HAP-1 (cell line): ENCODE measurements around the gene NEB.
A peak's percentile ranks its signal among the peaks of the same experiment; 100 is the strongest.

Experiments used
- DNase-seq, 2 experiments: peaks; one replicate each; pipeline ENCODE4 v3.0.0-alpha.2; 2016 to 2020; ENCODE audit warnings: low spot score in 2 of 2
- H3K27me3 ChIP-seq: fragments of 250-450 bp; sonication (Bioruptor Pico); 2 replicates; pipeline ENCODE4 v1.5.1; 2020; ENCODE audit warnings: low read depth, mild to moderate bottlenecking, moderate library complexity
- H3K36me3 ChIP-seq: fragments of 250-450 bp; sonication (Bioruptor Pico); replicated peaks from 2 replicates; pipeline ENCODE4 v1.5.1; 2020; ENCODE audit warnings: mild to moderate bottlenecking
- H3K4me1 ChIP-seq: fragments of 250-450 bp; sonication (Bioruptor Pico); 2 replicates; pipeline ENCODE4 v1.5.1; 2020; ENCODE audit warnings: mild to moderate bottlenecking
- H3K4me3 ChIP-seq: fragments of 250-450 bp; sonication (Bioruptor Pico); 2 replicates; pipeline ENCODE4 v1.5.1; 2020; ENCODE audit warnings: mild to moderate bottlenecking, moderate library complexity
- H3K9me3 ChIP-seq: fragments of 250-450 bp; sonication (Bioruptor Pico); 2 replicates; pipeline ENCODE4 v1.5.1; 2020; ENCODE audit warnings: mild to moderate bottlenecking, moderate library complexity
- in situ Hi-C: fragments of 300-500 bp; cut with MboI; formaldehyde crosslinking; loops from 3 replicates; pipeline ENCODE4 v1.14.3; 2020; ENCODE audit warnings: low sequenced_read_pairs, inconsistent platforms, mixed read lengths

The NEB gene

GRCh38 chr2:151669585-151670081, 64.6 kb downstream of the NEB start:
- in situ Hi-C loops = no loop called here
- Histone ChIP-seq H3K4me3 (no peak overlapping the region), H3K4me1 (peaks cover 27% of the 10 kb centered on the region), H3K27me3 (no peaks in the 10 kb centered on the region), H3K9me3 (no peaks in the 10 kb centered on the region), H3K36me3 (no peaks in the 10 kb centered on the region)
- peak; percentile 57 to 67 for DNase-seq

- Histone ChIP-seq H3K36me3 (no peaks in the 10 kb centered on the region), H3K4me3 (no peak overlapping the region), H3K4me1 (peaks cover 27% of the 10 kb centered on the region), H3K9me3 (no peaks in the 10 kb centered on the region), H3K27me3 (no peaks in the 10 kb centered on the region)
- peak in 1 of 2 experiments; percentile 23 for DNase-seq
- in situ Hi-C loops = no loop called here
Observed at GRCh38 chr2:151668737-151669136, 65.5 kb downstream of the NEB start.

- Histone ChIP-seq H3K36me3 (no peaks in the 10 kb centered on the region), H3K9me3 (no peaks in the 10 kb centered on the region), H3K4me1 (peaks cover 20% of the 10 kb centered on the region), H3K27me3 (no peaks in the 10 kb centered on the region), H3K4me3 (no peak overlapping the region)
- DNase-seq = no peak
- in situ Hi-C loops = no loop called here
Observed at GRCh38 chr2:151665959-151666358, 68.3 kb downstream of the NEB start.

- Histone ChIP-seq H3K36me3 (no peaks in the 10 kb centered on the region), H3K4me1 (peaks cover 12% of the 10 kb centered on the region), H3K4me3 (no peak overlapping the region), H3K27me3 (no peaks in the 10 kb centered on the region), H3K9me3 (no peaks in the 10 kb centered on the region)
- in situ Hi-C loops = no loop called here
- no peak for DNase-seq
Observed at GRCh38 chr2:151664520-151664919, 69.8 kb downstream of the NEB start.

- DNase-seq = no peak
- peaks cover 20% of the 10 kb centered on the region for H3K4me1 ChIP-seq
- in situ Hi-C loops = no loop called here
- H3K27me3 ChIP-seq = no peaks in the 10 kb centered on the region
- H3K36me3 ChIP-seq = no peaks in the 10 kb centered on the region
- no peak overlapping the region for H3K4me3 ChIP-seq
- no peaks in the 10 kb centered on the region for H3K9me3 ChIP-seq
Observed at GRCh38 chr2:151661625-151662024, 72.7 kb downstream of the NEB start.

GRCh38 chr2:151658081-151658480, 76.2 kb downstream of the NEB start:
- Histone ChIP-seq H3K4me1 (peaks cover 20% of the 10 kb centered on the region), H3K36me3 (no peaks in the 10 kb centered on the region), H3K9me3 (no peaks in the 10 kb centered on the region), H3K27me3 (no peaks in the 10 kb centered on the region), H3K4me3 (no peak overlapping the region)
- no peak for DNase-seq
- in situ Hi-C loops = no loop called here

GRCh38 chr2:151657667-151658076, 76.6 kb downstream of the NEB start:
- H3K27me3 ChIP-seq = no peaks in the 10 kb centered on the region
- no peaks in the 10 kb centered on the region for H3K36me3 ChIP-seq
- DNase-seq = no peak
- no peak overlapping the region for H3K4me3 ChIP-seq
- in situ Hi-C loops = no loop called here
- H3K4me1 ChIP-seq = peaks cover 20% of the 10 kb centered on the region
- H3K9me3 ChIP-seq = no peaks in the 10 kb centered on the region

- peak in 1 of 2 experiments; percentile 14 for DNase-seq
Observed at GRCh38 chr2:151655663-151656398, 78.4 kb downstream of the NEB start.

GRCh38 chr2:151654891-151655290, 79.4 kb downstream of the NEB start:
- H3K4me1 ChIP-seq = peaks cover 23% of the 10 kb centered on the region
- no peak overlapping the region for H3K4me3 ChIP-seq
- no peak for DNase-seq
- no peaks in the 10 kb centered on the region for H3K27me3 ChIP-seq
- in situ Hi-C loops = no loop called here
- H3K36me3 ChIP-seq = no peaks in the 10 kb centered on the region
- H3K9me3 ChIP-seq = no peaks in the 10 kb centered on the region

More at GRCh38 chr2:151655663-151656398, 78.4 kb downstream of the NEB start:
- H3K4me1 ChIP-seq = peaks cover 26% of the 10 kb centered on the region
- in situ Hi-C loops = no loop called here
- no peaks in the 10 kb centered on the region for H3K9me3 ChIP-seq
- no peaks in the 10 kb centered on the region for H3K27me3 ChIP-seq
- no peaks in the 10 kb centered on the region for H3K36me3 ChIP-seq
- no peak overlapping the region for H3K4me3 ChIP-seq

- H3K4me1 ChIP-seq = peaks cover 23% of the 10 kb centered on the region
- H3K9me3 ChIP-seq = no peaks in the 10 kb centered on the region
- H3K27me3 ChIP-seq = no peaks in the 10 kb centered on the region
- DNase-seq = no peak
- H3K36me3 ChIP-seq = no peaks in the 10 kb centered on the region
- no peak overlapping the region for H3K4me3 ChIP-seq
- in situ Hi-C loops = no loop called here
Observed at GRCh38 chr2:151654085-151654484, 80.2 kb downstream of the NEB start.

GRCh38 chr2:151651274-151651673, 83.0 kb downstream of the NEB start:
- no peaks in the 10 kb centered on the region for H3K9me3 ChIP-seq
- H3K4me1 ChIP-seq = peaks cover 8% of the 10 kb centered on the region
- peak in 1 of 2 experiments; percentile 44 for DNase-seq
- in situ Hi-C loops = no loop called here
- H3K36me3 ChIP-seq = no peaks in the 10 kb centered on the region
- no peaks in the 10 kb centered on the region for H3K27me3 ChIP-seq
- H3K4me3 ChIP-seq = no peak overlapping the region

- no peak for DNase-seq
- Histone ChIP-seq H3K36me3 (no peaks in the 10 kb centered on the region), H3K4me1 (peaks cover 8% of the 10 kb centered on the region), H3K27me3 (no peaks in the 10 kb centered on the region), H3K4me3 (no peak overlapping the region), H3K9me3 (no peaks in the 10 kb centered on the region)
- in situ Hi-C loops = no loop called here
Observed at GRCh38 chr2:151650456-151650855, 83.8 kb downstream of the NEB start.

- no peak overlapping the region for H3K4me3 ChIP-seq
- H3K9me3 ChIP-seq = no peaks in the 10 kb centered on the region
- DNase-seq = no peak
- H3K4me1 ChIP-seq = peaks cover 8% of the 10 kb centered on the region
- H3K27me3 ChIP-seq = no peaks in the 10 kb centered on the region
- in situ Hi-C loops = no loop called here
- H3K36me3 ChIP-seq = no peaks in the 10 kb centered on the region
Observed at GRCh38 chr2:151649966-151650365, 84.3 kb downstream of the NEB start.

GRCh38 chr2:151649400-151649799, 84.9 kb downstream of the NEB start:
- H3K4me3 ChIP-seq = no peak overlapping the region
- H3K9me3 ChIP-seq = no peaks in the 10 kb centered on the region
- in situ Hi-C loops = no loop called here
- DNase-seq = no peak
- no peaks in the 10 kb centered on the region for H3K27me3 ChIP-seq
- no peaks in the 10 kb centered on the region for H3K36me3 ChIP-seq
- peaks cover 8% of the 10 kb centered on the region for H3K4me1 ChIP-seq
